HG03521 (cell line): ENCODE measurements around the gene BCAP29.
A peak's percentile ranks its signal among the peaks of the same experiment; 100 is the strongest.
"Not testable (repeated sequence)": the region's sequence is repeated elsewhere in the genome, so short reads cannot be mapped to it uniquely, and the experiment has no call there.

Experiments used
- ATAC-seq: cut with Tn5 transposase; IDR thresholded peaks from one replicate; pipeline ENCODE4 v1.9.1; 2021; ENCODE audit warnings: mild to moderate bottlenecking, moderate library complexity; ENCODE audit not compliant: unreplicated experiment

BCAP29 gene

GRCh38 chr7:107615910-107616680 is 36.0 kb downstream of the BCAP29 start:
- ATAC-seq, result no peak

GRCh38 chr7:107622429-107622828 is 42.4 kb downstream of the BCAP29 start:
- ATAC-seq, result no peak

- ATAC-seq, result no peak
Observed at GRCh38 chr7:107622894-107623293, 42.8 kb downstream of the BCAP29 start.

GRCh38 chr7:107627002-107627401 is 47.0 kb downstream of the BCAP29 start:
- ATAC-seq, result no peak

GRCh38 chr7:107628461-107629064 is 48.5 kb downstream of the BCAP29 start:
- ATAC-seq, result no peak

GRCh38 chr7:107630342-107630741 is 50.3 kb downstream of the BCAP29 start:
- no peak for ATAC-seq

- ATAC-seq, result no peak
Observed at GRCh38 chr7:107631588-107632491, 51.8 kb downstream of the BCAP29 start.

- no peak for ATAC-seq
Observed at GRCh38 chr7:107632492-107632865, 52.4 kb downstream of the BCAP29 start.

GRCh38 chr7:107638594-107638993 is 58.5 kb downstream of the BCAP29 start:
- peak; percentile 91 for ATAC-seq

- ATAC-seq, result not testable (repeated sequence)
Observed at GRCh38 chr7:107639070-107639469, 59.0 kb downstream of the BCAP29 start.

- no peak for ATAC-seq
Observed at GRCh38 chr7:107641676-107642075, 61.6 kb downstream of the BCAP29 start.

- ATAC-seq, result no peak
Observed at GRCh38 chr7:107642501-107642900, 62.5 kb downstream of the BCAP29 start.

- ATAC-seq, result no peak
Observed at GRCh38 chr7:107643407-107643806, 63.4 kb downstream of the BCAP29 start.

- ATAC-seq, result no peak
Observed at GRCh38 chr7:107643938-107644308, 63.9 kb downstream of the BCAP29 start.

GRCh38 chr7:107644309-107644974 is 64.4 kb downstream of the BCAP29 start:
- no peak for ATAC-seq

- ATAC-seq, result no peak
Observed at GRCh38 chr7:107652642-107653041, 72.6 kb downstream of the BCAP29 start.

- ATAC-seq, result no peak
Observed at GRCh38 chr7:107658467-107658866, 78.4 kb downstream of the BCAP29 start.

- ATAC-seq, result no peak
Observed at GRCh38 chr7:107659666-107660065, 79.6 kb downstream of the BCAP29 start.

GRCh38 chr7:107660381-107661080 is 80.5 kb downstream of the BCAP29 start, which contains the start of gene SLC26A4:
TSS of gene SLC26A4 (plus strand) at chr7:107660828. CDS start at chr7:107661642, 814 bp downstream.
- no peak for ATAC-seq
